Sigmoid colon (tissue), 4 donors: Measurements from ENCODE around the gene PARVB.

Experiments
- EP300 ChIP-seq, 4 donors: sonication (generic); formaldehyde crosslinking; IDR thresholded peaks; one replicate each; pipeline ENCODE4 v1.6.1; 2017; ENCODE audit warnings: antibody characterized with exemption in 4 of 4
- TF ChIP-seq, protein P1 (sequence below), 4 experiments: fragments of 450-650 bp in 3 of 4; fragments of 200-600 bp in 1 of 4; IDR thresholded peaks; one replicate each; pipeline ENCODE4 v1.5.1; 2016 to 2019; ENCODE audit warnings: antibody characterized with exemption in 4 of 4, mild to moderate bottlenecking in 3 of 4, moderate library complexity in 2 of 4

DNA sequence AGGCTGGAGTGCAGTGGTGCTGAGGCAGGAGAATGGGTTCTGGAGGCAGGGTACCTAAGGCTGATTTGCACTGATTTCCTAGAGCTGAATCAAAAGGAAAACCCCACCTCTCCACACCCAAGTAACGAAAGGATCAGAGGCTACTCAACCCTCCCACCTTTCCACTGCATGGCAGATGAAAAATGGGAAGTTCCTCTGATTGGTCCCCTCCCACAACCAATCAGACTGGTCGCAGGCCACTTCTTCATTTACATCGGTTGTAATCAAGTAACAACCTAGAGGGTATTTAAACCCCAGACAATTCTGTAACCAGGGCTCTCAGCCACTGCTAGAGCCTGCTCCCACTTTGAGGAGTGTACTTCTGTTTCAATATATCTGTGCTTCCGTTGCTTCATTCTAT, 18.6 kb upstream of the PARVB start:
- TF ChIP-seq, protein P1, sequence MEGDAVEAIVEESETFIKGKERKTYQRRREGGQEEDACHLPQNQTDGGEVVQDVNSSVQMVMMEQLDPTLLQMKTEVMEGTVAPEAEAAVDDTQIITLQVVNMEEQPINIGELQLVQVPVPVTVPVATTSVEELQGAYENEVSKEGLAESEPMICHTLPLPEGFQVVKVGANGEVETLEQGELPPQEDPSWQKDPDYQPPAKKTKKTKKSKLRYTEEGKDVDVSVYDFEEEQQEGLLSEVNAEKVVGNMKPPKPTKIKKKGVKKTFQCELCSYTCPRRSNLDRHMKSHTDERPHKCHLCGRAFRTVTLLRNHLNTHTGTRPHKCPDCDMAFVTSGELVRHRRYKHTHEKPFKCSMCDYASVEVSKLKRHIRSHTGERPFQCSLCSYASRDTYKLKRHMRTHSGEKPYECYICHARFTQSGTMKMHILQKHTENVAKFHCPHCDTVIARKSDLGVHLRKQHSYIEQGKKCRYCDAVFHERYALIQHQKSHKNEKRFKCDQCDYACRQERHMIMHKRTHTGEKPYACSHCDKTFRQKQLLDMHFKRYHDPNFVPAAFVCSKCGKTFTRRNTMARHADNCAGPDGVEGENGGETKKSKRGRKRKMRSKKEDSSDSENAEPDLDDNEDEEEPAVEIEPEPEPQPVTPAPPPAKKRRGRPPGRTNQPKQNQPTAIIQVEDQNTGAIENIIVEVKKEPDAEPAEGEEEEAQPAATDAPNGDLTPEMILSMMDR (IDR thresholded peaks at IDR 0.05), result no peak
- TF ChIP-seq EP300 (IDR thresholded peaks at IDR 0.05), result no peak
